WTC11 (cell line): ENCODE measurements around the gene B3GNT8. TPM values are rescaled to one million over a fixed set of nuclear protein-coding genes. Genes with fewer than 3 reads are reported as not detected.

Source experiments
- ATAC-seq: fragments of 200-7000 bp; cut with Tn5 transposase; 2 replicates; pipeline ENCODE4 v1.10.0; 2021; ENCODE audit warnings: mild to moderate bottlenecking, moderate library complexity
- CTCF ChIA-PET: fragments of 300-600 bp; sonication (Branson Sonifier 250); formaldehyde crosslinking; loops from one replicate; lab custom pipeline; 2021; ENCODE audit warnings: antibody characterized with exemption; lab: Charles Lee
- POLR2A ChIA-PET: fragments of 350-600 bp; sonication (Branson Sonifier 250); formaldehyde crosslinking; loops from one replicate; lab custom pipeline; 2021; ENCODE audit warnings: antibody characterized with exemption; lab: Charles Lee
- DNase-seq: peaks from one replicate; pipeline ENCODE4 v3.0.0; 2021; ENCODE audit warnings: low spot score
- H3K27ac Mint-ChIP-seq: 2 replicates; pipeline ENCODE4 v1.8.0; 2021; ENCODE audit warnings: mixed read lengths
- H3K27me3 Mint-ChIP-seq: 2 replicates; pipeline ENCODE4 v1.8.0; 2021; ENCODE audit warnings: low read depth, mild to moderate bottlenecking, moderate library complexity, mixed read lengths
- H3K36me3 Mint-ChIP-seq: 2 replicates; pipeline ENCODE4 v1.8.0; 2021; ENCODE audit warnings: mixed read lengths
- H3K4me1 Mint-ChIP-seq: 2 replicates; pipeline ENCODE4 v1.8.0; 2022; ENCODE audit warnings: mixed read lengths
- H3K4me3 Mint-ChIP-seq: 2 replicates; pipeline ENCODE4 v1.8.0; 2021; ENCODE audit warnings: mild to moderate bottlenecking, moderate library complexity, mixed read lengths
- H3K9me3 Mint-ChIP-seq: 2 replicates; pipeline ENCODE4 v1.8.0; 2021; ENCODE audit warnings: mixed read lengths
- CREB1 ChIP-seq: sonication (generic); formaldehyde crosslinking; IDR thresholded peaks from 2 replicates; pipeline ENCODE4 v1.8.0; 2023; ENCODE audit warnings: mild to moderate bottlenecking, missing genetic modification reagents
- FOXK1 ChIP-seq: sonication (generic); formaldehyde crosslinking; IDR thresholded peaks from 2 replicates; pipeline ENCODE4 v1.8.0; 2022; ENCODE audit warnings: mild to moderate bottlenecking, moderate library complexity, missing genetic modification reagents
- GRHL2 ChIP-seq: fragments of 250-450 bp; sonication (Bioruptor Pico); IDR thresholded peaks from 2 replicates; pipeline ENCODE4 v1.8.0; 2022; ENCODE audit warnings: mild to moderate bottlenecking, moderate library complexity; ENCODE audit not compliant: insufficient replicate concordance, severe bottlenecking
- NFYB ChIP-seq: sonication (generic); formaldehyde crosslinking; conservative IDR thresholded peaks from 2 replicates; pipeline ENCODE4 v1.8.0; 2022; ENCODE audit warnings: low read depth, missing genetic modification reagents
- NR3C1 ChIP-seq: sonication (generic); formaldehyde crosslinking; conservative IDR thresholded peaks from 2 replicates; pipeline ENCODE4 v1.8.1; 2023; ENCODE audit warnings: low read depth, mild to moderate bottlenecking, missing genetic modification reagents
- PREB ChIP-seq: sonication (generic); formaldehyde crosslinking; IDR thresholded peaks from 2 replicates; pipeline ENCODE4 v1.8.1; 2022; ENCODE audit warnings: mild to moderate bottlenecking, missing genetic modification reagents, moderate library complexity, borderline replicate concordance
- PRRX2 ChIP-seq: fragments of 250-450 bp; sonication (Bioruptor Pico); IDR thresholded peaks from 2 replicates; pipeline ENCODE4 v1.8.0; 2021; ENCODE audit warnings: mild to moderate bottlenecking
- SP1 ChIP-seq: sonication (generic); formaldehyde crosslinking; conservative IDR thresholded peaks from 2 replicates; pipeline ENCODE4 v1.8.1; 2022; ENCODE audit warnings: missing genetic modification reagents
- TCF7 ChIP-seq: sonication (generic); formaldehyde crosslinking; IDR thresholded peaks from 2 replicates; pipeline ENCODE4 v1.8.0; 2022; ENCODE audit warnings: mild to moderate bottlenecking, low read depth, missing genetic modification reagents, moderate library complexity
- TP53 ChIP-seq: sonication (generic); formaldehyde crosslinking; IDR thresholded peaks from 2 replicates; pipeline ENCODE4 v1.8.1; 2023; ENCODE audit warnings: mild to moderate bottlenecking, missing genetic modification reagents
- USF2 ChIP-seq: sonication (generic); formaldehyde crosslinking; IDR thresholded peaks from 2 replicates; pipeline ENCODE4 v1.8.1; 2023; ENCODE audit warnings: mild to moderate bottlenecking, missing genetic modification reagents, moderate library complexity
- ZNF512 ChIP-seq: sonication (generic); formaldehyde crosslinking; IDR thresholded peaks from 2 replicates; pipeline ENCODE4 v1.8.1; 2022; ENCODE audit warnings: missing genetic modification reagents, borderline replicate concordance
- total RNA-seq: library from RNA; stranded (reverse); gene quantifications from 3 replicates; pipeline ENCODE4 v1.2.3, GENCODE V29; 2021
- TF ChIP-seq, protein P1 (sequence below): fragments of 250-450 bp; sonication (Bioruptor Pico); IDR thresholded peaks from 2 replicates; pipeline ENCODE4 v2.1.2; 2022; ENCODE audit warnings: mild to moderate bottlenecking, moderate library complexity
- TF ChIP-seq, protein P2 (sequence below): sonication (generic); formaldehyde crosslinking; IDR thresholded peaks from 2 replicates; pipeline ENCODE4 v1.8.0; 2023; ENCODE audit warnings: missing genetic modification reagents, mild to moderate bottlenecking, borderline replicate concordance
- TF ChIP-seq, protein P3 (sequence below): sonication (generic); formaldehyde crosslinking; IDR thresholded peaks from 2 replicates; pipeline ENCODE4 v1.8.1; 2023; ENCODE audit warnings: mild to moderate bottlenecking, moderate library complexity, missing genetic modification reagents

Gene B3GNT8
- total RNA-seq, 1 experiment from 2014 or later: 2.3 TPM

- TF ChIP-seq NR3C1 (CRISPR knock-in tag) (no peak), PREB (CRISPR knock-in tag) (no peak), SP1 (CRISPR knock-in tag) (no peak), GRHL2 (CRISPR knock-in tag) (no peak)
- TF ChIP-seq, all 79 proteins: peak for 0
These were observed 40.7 kb downstream of the B3GNT8 start (continued) for GRCh38 chr19:41386442-41386841.

GRCh38 chr19:41384351-41384750 is 42.8 kb downstream of the B3GNT8 start:
- CTCF ChIA-PET: interaction anchor here (1.0 to 1.2 kb wide), 3 partner anchors 19 to 179 kb away, joined by 3 to 4 read pairs (median 3); no protein-coding TSS in a partner anchor
- 0 out of 2 replicates have a peak overlapping the region, but pooled peaks have one; percentile 41 for H3K27ac Mint-ChIP-seq
- no peaks in the 10 kb centered on the region for H3K27me3 Mint-ChIP-seq
- TF ChIP-seq, protein P1, sequence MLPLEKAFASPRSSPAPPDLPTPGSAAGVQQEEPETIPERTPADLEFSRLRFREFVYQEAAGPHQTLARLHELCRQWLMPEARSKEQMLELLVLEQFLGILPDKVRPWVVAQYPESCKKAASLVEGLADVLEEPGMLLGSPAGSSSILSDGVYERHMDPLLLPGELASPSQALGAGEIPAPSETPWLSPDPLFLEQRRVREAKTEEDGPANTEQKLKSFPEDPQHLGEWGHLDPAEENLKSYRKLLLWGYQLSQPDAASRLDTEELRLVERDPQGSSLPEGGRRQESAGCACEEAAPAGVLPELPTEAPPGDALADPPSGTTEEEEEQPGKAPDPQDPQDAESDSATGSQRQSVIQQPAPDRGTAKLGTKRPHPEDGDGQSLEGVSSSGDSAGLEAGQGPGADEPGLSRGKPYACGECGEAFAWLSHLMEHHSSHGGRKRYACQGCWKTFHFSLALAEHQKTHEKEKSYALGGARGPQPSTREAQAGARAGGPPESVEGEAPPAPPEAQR: no peak
- no peak for TF ChIP-seq TCF7 (CRISPR knock-in tag)
- no peak for TF ChIP-seq CREB1 (CRISPR knock-in tag)
- TF ChIP-seq PRRX2 (CRISPR knock-in tag): no peak
- TF ChIP-seq, protein P2, sequence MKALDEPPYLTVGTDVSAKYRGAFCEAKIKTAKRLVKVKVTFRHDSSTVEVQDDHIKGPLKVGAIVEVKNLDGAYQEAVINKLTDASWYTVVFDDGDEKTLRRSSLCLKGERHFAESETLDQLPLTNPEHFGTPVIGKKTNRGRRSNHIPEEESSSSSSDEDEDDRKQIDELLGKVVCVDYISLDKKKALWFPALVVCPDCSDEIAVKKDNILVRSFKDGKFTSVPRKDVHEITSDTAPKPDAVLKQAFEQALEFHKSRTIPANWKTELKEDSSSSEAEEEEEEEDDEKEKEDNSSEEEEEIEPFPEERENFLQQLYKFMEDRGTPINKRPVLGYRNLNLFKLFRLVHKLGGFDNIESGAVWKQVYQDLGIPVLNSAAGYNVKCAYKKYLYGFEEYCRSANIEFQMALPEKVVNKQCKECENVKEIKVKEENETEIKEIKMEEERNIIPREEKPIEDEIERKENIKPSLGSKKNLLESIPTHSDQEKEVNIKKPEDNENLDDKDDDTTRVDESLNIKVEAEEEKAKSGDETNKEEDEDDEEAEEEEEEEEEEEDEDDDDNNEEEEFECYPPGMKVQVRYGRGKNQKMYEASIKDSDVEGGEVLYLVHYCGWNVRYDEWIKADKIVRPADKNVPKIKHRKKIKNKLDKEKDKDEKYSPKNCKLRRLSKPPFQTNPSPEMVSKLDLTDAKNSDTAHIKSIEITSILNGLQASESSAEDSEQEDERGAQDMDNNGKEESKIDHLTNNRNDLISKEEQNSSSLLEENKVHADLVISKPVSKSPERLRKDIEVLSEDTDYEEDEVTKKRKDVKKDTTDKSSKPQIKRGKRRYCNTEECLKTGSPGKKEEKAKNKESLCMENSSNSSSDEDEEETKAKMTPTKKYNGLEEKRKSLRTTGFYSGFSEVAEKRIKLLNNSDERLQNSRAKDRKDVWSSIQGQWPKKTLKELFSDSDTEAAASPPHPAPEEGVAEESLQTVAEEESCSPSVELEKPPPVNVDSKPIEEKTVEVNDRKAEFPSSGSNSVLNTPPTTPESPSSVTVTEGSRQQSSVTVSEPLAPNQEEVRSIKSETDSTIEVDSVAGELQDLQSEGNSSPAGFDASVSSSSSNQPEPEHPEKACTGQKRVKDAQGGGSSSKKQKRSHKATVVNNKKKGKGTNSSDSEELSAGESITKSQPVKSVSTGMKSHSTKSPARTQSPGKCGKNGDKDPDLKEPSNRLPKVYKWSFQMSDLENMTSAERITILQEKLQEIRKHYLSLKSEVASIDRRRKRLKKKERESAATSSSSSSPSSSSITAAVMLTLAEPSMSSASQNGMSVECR (CRISPR knock-in tag): no peak
- TF ChIP-seq, protein P3, sequence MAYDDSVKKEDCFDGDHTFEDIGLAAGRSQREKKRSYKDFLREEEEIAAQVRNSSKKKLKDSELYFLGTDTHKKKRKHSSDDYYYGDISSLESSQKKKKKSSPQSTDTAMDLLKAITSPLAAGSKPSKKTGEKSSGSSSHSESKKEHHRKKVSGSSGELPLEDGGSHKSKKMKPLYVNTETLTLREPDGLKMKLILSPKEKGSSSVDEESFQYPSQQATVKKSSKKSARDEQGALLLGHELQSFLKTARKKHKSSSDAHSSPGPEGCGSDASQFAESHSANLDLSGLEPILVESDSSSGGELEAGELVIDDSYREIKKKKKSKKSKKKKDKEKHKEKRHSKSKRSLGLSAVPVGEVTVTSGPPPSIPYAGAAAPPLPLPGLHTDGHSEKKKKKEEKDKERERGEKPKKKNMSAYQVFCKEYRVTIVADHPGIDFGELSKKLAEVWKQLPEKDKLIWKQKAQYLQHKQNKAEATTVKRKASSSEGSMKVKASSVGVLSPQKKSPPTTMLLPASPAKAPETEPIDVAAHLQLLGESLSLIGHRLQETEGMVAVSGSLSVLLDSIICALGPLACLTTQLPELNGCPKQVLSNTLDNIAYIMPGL: no peak
- TF ChIP-seq FOXK1 (CRISPR knock-in tag): no peak
- TF ChIP-seq NFYB (CRISPR knock-in tag): no peak
- TF ChIP-seq USF2: no peak
- TF ChIP-seq ZNF512 (CRISPR knock-in tag): no peak
- no peak for TF ChIP-seq TP53 (CRISPR knock-in tag)
- TF ChIP-seq, all 79 proteins: peak for 0
- DNase-seq (no peak), ATAC-seq (no peak)
- no peak overlapping the region for H3K4me3 Mint-ChIP-seq
- no peaks in the 10 kb centered on the region for H3K4me1 Mint-ChIP-seq
- H3K36me3 Mint-ChIP-seq: peaks cover 3% of the 10 kb centered on the region; the same call in 1 of the 2 replicates
- H3K9me3 Mint-ChIP-seq: no peaks in the 10 kb centered on the region
- POLR2A ChIA-PET: no interaction called here
